HepG2 (cell line): ENCODE data around the gene STK4. TPM values are rescaled to one million over a fixed set of nuclear protein-coding genes. Genes with fewer than 3 reads are reported as not detected.

Source experiments
- CEBPZ ChIP-seq: IDR thresholded peaks from 2 replicates; pipeline ENCODE4 v1.6.1; 2012; ENCODE audit warnings: low read length, improper control_type of control experiment
- EEA1 ChIP-seq: sonication (generic); formaldehyde crosslinking; IDR thresholded peaks from 2 replicates; pipeline ENCODE4 v1.5.1; 2020; ENCODE audit warnings: mild to moderate bottlenecking, missing genetic modification reagents, borderline replicate concordance
- FUBP1 ChIP-seq: sonication (generic); formaldehyde crosslinking; IDR thresholded peaks from 2 replicates; pipeline ENCODE4 v1.5.1; 2020; ENCODE audit warnings: missing genetic modification reagents, mild to moderate bottlenecking, borderline replicate concordance
- GZF1 ChIP-seq: sonication (generic); formaldehyde crosslinking; IDR thresholded peaks from 2 replicates; pipeline ENCODE4 v1.5.1; 2020; ENCODE audit warnings: mild to moderate bottlenecking, missing genetic modification reagents
- KDM2A ChIP-seq: sonication (generic); formaldehyde crosslinking; IDR thresholded peaks from 2 replicates; pipeline ENCODE4 v1.4.0; 2020; ENCODE audit warnings: low read depth, missing genetic modification reagents, borderline replicate concordance
- NR2F1 ChIP-seq, 2 experiments: fragments of 450-650 bp in 1 of 2; formaldehyde crosslinking in 1 of 2; IDR thresholded peaks; 2 replicates each; pipeline versions ENCODE4 v1.5.0 to v1.6.1; 2016 to 2020; ENCODE audit warnings: mild to moderate bottlenecking in 1 of 2, missing compliant biosample characterization in 1 of 2, missing genetic modification reagents in 1 of 2, moderate library complexity in 1 of 2
- RELA ChIP-seq: sonication (generic); formaldehyde crosslinking; IDR thresholded peaks from 2 replicates; pipeline ENCODE4 v1.4.0; 2020; ENCODE audit warnings: missing genetic modification reagents
- TCF7L2 ChIP-seq: IDR thresholded peaks from 2 replicates; pipeline ENCODE4 v1.6.1; 2011; ENCODE audit warnings: mild to moderate bottlenecking, low read depth, low read length, moderate library complexity
- ZBTB26 ChIP-seq: IDR thresholded peaks from 2 replicates; pipeline ENCODE4 v1.6.1; 2016; ENCODE audit warnings: missing compliant biosample characterization, missing genetic modification reagents, borderline replicate concordance
- ZBTB42 ChIP-seq: sonication (generic); formaldehyde crosslinking; IDR thresholded peaks from 2 replicates; pipeline ENCODE4 v1.5.0; 2020; ENCODE audit warnings: mild to moderate bottlenecking, missing genetic modification reagents
- ZNF124 ChIP-seq: sonication (generic); formaldehyde crosslinking; IDR thresholded peaks from 2 replicates; pipeline ENCODE4 v1.4.0; 2020; ENCODE audit warnings: missing genetic modification reagents
- ZNF350 ChIP-seq: sonication (generic); formaldehyde crosslinking; IDR thresholded peaks from 2 replicates; pipeline ENCODE4 v1.4.0; 2020; ENCODE audit warnings: mild to moderate bottlenecking, low read depth, missing genetic modification reagents, borderline replicate concordance
- ZNF670 ChIP-seq: sonication (generic); formaldehyde crosslinking; IDR thresholded peaks from 2 replicates; pipeline ENCODE4 v1.8.0; 2022; ENCODE audit warnings: mild to moderate bottlenecking, missing genetic modification reagents, borderline replicate concordance
- ZNF770 ChIP-seq: sonication (generic); formaldehyde crosslinking; IDR thresholded peaks from 2 replicates; pipeline ENCODE4 v1.5.0; 2020; ENCODE audit warnings: mild to moderate bottlenecking, missing genetic modification reagents
- ZNF780A ChIP-seq: sonication (generic); formaldehyde crosslinking; IDR thresholded peaks from 2 replicates; pipeline ENCODE4 v1.8.0; 2022; ENCODE audit warnings: mild to moderate bottlenecking, missing genetic modification reagents, moderate library complexity
- polyA plus RNA-seq, 8 experiments: library from polyadenylated mRNA; depleted of rRNA in 3 of 8; stranded (reverse) in 7 of 8; unstranded in 1 of 8; fragments of >200 nt; fragmentation: Illumina TruSeq in 4 of 8; extraction: Trizol in 4 of 8; gene quantifications; 2 replicates each; pipeline versions ENCODE4 v1.2.1 to v1.2.3, GENCODE V29; 2011 to 2016; ENCODE audit warnings: low read depth in 4 of 8, missing spikeins in 1 of 8, mixed read lengths in 1 of 8; ENCODE audit not compliant: insufficient read depth in 1 of 8
- total RNA-seq, 5 experiments: library from RNA; depleted of rRNA; stranded (reverse); fragments of >200 nt; fragmentation: Illumina TruSeq; extraction: Trizol; gene quantifications; 2 replicates each; pipeline ENCODE4 v1.2.3, GENCODE V29; 2016; ENCODE audit warnings: low read depth in 1 of 5
- TF ChIP-seq, protein P1 (sequence below): sonication (generic); formaldehyde crosslinking; IDR thresholded peaks from 2 replicates; pipeline ENCODE4 v1.4.0; 2020; ENCODE audit warnings: mild to moderate bottlenecking, missing genetic modification reagents
- TF ChIP-seq, protein P2 (sequence below): sonication (generic); formaldehyde crosslinking; IDR thresholded peaks from 2 replicates; pipeline ENCODE4 v1.4.0; 2020; ENCODE audit warnings: missing genetic modification reagents

STK4 gene
- total and polyA plus RNA-seq, 2 of the 13 experiments (the other 11 are each of a cell fraction or from before 2014, with no cell fraction given) = 25.6 to 38.3 TPM

DNA sequence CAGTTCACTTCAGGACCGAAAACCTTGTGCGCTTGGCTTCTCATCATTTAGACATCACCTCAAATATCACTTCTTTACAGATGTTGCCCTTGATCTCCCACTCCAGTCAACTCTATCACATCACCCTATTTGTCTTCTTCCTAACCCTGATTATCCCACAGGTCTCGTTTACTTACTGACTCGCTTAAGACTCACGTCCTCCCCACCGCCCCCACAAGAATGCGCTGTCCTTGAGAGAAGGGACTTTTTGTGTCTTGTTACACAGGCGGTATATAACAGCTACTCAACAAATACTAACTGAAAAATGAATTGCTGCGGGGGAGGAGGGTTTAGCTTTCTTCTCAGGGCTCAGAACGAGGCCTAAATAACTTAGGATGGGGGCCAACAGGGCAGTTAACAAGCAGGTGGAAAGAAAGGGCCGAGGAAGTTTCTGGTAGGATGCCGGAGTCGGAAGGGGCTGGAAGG is 6.6 kb upstream of the STK4 start (continued):
- TF ChIP-seq NR2F1 (CRISPR knock-in tag; IDR thresholded peaks at IDR 0.05) (0 out of 4 replicates have a peak, but pooled peaks of 1 of the 2 experiments have one; percentile 25), CEBPZ (no peak), ZNF780A (CRISPR knock-in tag) (no peak), TCF7L2 (no peak), ZNF770 (CRISPR knock-in tag) (no peak), ZNF124 (0 out of 2 replicates have a peak, but pooled peaks have one; percentile 11), ZBTB26 (CRISPR knock-in tag) (no peak), ZBTB42 (CRISPR knock-in tag) (no peak), FUBP1 (0 out of 2 replicates have a peak, but pooled peaks have one; percentile 82), GZF1 (no peak), KDM2A (CRISPR knock-in tag) (no peak), RELA (CRISPR knock-in tag) (no peak), ZNF350 (CRISPR knock-in tag) (no peak), EEA1 (CRISPR knock-in tag) (no peak), ZNF670 (peak; percentile 18; the same call in 1 of the 2 replicates)
- TF ChIP-seq, protein P1, sequence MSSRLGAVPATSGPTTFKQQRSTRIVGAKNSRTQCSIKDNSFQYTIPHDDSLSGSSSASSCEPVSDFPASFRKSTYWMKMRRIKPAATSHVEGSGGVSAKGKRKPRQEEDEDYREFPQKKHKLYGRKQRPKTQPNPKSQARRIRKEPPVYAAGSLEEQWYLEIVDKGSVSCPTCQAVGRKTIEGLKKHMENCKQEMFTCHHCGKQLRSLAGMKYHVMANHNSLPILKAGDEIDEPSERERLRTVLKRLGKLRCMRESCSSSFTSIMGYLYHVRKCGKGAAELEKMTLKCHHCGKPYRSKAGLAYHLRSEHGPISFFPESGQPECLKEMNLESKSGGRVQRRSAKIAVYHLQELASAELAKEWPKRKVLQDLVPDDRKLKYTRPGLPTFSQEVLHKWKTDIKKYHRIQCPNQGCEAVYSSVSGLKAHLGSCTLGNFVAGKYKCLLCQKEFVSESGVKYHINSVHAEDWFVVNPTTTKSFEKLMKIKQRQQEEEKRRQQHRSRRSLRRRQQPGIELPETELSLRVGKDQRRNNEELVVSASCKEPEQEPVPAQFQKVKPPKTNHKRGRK (CRISPR knock-in tag) = no peak
- TF ChIP-seq, protein P2, sequence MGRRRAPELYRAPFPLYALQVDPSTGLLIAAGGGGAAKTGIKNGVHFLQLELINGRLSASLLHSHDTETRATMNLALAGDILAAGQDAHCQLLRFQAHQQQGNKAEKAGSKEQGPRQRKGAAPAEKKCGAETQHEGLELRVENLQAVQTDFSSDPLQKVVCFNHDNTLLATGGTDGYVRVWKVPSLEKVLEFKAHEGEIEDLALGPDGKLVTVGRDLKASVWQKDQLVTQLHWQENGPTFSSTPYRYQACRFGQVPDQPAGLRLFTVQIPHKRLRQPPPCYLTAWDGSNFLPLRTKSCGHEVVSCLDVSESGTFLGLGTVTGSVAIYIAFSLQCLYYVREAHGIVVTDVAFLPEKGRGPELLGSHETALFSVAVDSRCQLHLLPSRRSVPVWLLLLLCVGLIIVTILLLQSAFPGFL (CRISPR knock-in tag) = no peak
